SK-N-MC (cell line): ENCODE results near the gene RIPOR3.

Experiments
- DNase-seq: peaks from one replicate; pipeline ENCODE4 v3.0.0-alpha.2; 2011; ENCODE audit warnings: low read depth, low spot score
- H3K27ac ChIP-seq: fragments of 200-600 bp; sonication (generic); 2 replicates; pipeline ENCODE4 v1.5.1; 2016; ENCODE audit warnings: mixed run types
- H3K36me3 ChIP-seq: fragments of 200-600 bp; sonication (generic); 2 replicates; pipeline ENCODE4 v1.6.1; 2017; ENCODE audit warnings: antibody characterized with exemption, low read length, mixed read lengths; ENCODE audit not compliant: insufficient read depth
- H3K4me3 ChIP-seq: fragments of 200-600 bp; sonication (generic); 2 replicates; pipeline ENCODE4 v1.5.1; 2016
- H3K9ac ChIP-seq: fragments of 200-600 bp; sonication (generic); 2 replicates; pipeline ENCODE4 v1.8.0; 2017; ENCODE audit warnings: mixed run types, mixed read lengths; ENCODE audit not compliant: insufficient read length
- H3K9me3 ChIP-seq: fragments of 200-600 bp; sonication (generic); 2 replicates; pipeline ENCODE4 v1.6.1; 2017; ENCODE audit warnings: low read depth, mild to moderate bottlenecking, antibody characterized with exemption, low read length, moderate library complexity, mixed read lengths
- EZH2 ChIP-seq: fragments of 200-600 bp; sonication (generic); IDR thresholded peaks from one replicate; pipeline ENCODE4 v1.6.1; 2017; ENCODE audit warnings: antibody characterized with exemption
- FOXP2 ChIP-seq: optimal IDR thresholded peaks from 2 replicates; pipeline ENCODE3; 2011; ENCODE audit warnings: mild to moderate bottlenecking, moderate library complexity; ENCODE audit not compliant: insufficient read depth; ENCODE audit errors: extremely low read length, control extremely low read depth
- POLR2AphosphoS5 ChIP-seq: IDR thresholded peaks from 2 replicates; pipeline ENCODE4 v1.6.1; 2012; ENCODE audit warnings: mild to moderate bottlenecking, low read depth, low read length, borderline replicate concordance

RIPOR3 gene

GRCh38 chr20:50563133-50563944, 128.0 kb downstream of the RIPOR3 start:
- Histone ChIP-seq H3K9me3 (no peaks in the 10 kb centered on the region), H3K4me3 (no peak overlapping the region), H3K27ac (no peak overlapping the region), H3K9ac (no peak overlapping the region), H3K36me3 (peaks cover 36% of the 10 kb centered on the region)
- no peak for DNase-seq
- no peak for TF ChIP-seq FOXP2
- TF ChIP-seq EZH2 = no peak
- no peak for TF ChIP-seq POLR2AphosphoS5

GRCh38 chr20:50562262-50562701, 129.1 kb downstream of the RIPOR3 start:
- TF ChIP-seq POLR2AphosphoS5 (no peak), EZH2 (no peak), FOXP2 (no peak)
- DNase-seq = no peak
- no peaks in the 10 kb centered on the region for H3K9me3 ChIP-seq
- H3K27ac ChIP-seq = peak overlapping the region; percentile 37
- H3K9ac ChIP-seq = no peak overlapping the region
- no peak overlapping the region for H3K4me3 ChIP-seq
- peaks cover 32% of the 10 kb centered on the region for H3K36me3 ChIP-seq

GRCh38 chr20:50561379-50562078, 129.8 kb downstream of the RIPOR3 start:
- Histone ChIP-seq H3K4me3 (peak overlapping the region; percentile 42), H3K9ac (peak overlapping the region; percentile 0), H3K27ac (peak overlapping the region; percentile 37), H3K9me3 (no peaks in the 10 kb centered on the region), H3K36me3 (peaks cover 32% of the 10 kb centered on the region)
- peak; percentile 61 for DNase-seq
- no peak for TF ChIP-seq FOXP2
- TF ChIP-seq POLR2AphosphoS5 = no peak
- TF ChIP-seq EZH2 = no peak

- H3K4me3 ChIP-seq = no peak overlapping the region
- H3K9ac ChIP-seq = no peak overlapping the region
- H3K36me3 ChIP-seq = peaks cover 28% of the 10 kb centered on the region
Measured at GRCh38 chr20:50560867-50561266, 130.5 kb downstream of the RIPOR3 start.

GRCh38 chr20:50559856-50560638, 131.3 kb downstream of the RIPOR3 start:
- Histone ChIP-seq H3K27ac (peak overlapping the region; percentile 37), H3K9me3 (no peaks in the 10 kb centered on the region), H3K36me3 (peaks cover 26% of the 10 kb centered on the region), H3K4me3 (no peak overlapping the region), H3K9ac (no peak overlapping the region)
- DNase-seq = no peak
- TF ChIP-seq POLR2AphosphoS5 (no peak), FOXP2 (no peak), EZH2 (no peak)

More at GRCh38 chr20:50560867-50561266, 130.5 kb downstream of the RIPOR3 start:
- Histone ChIP-seq H3K9me3 (no peaks in the 10 kb centered on the region), H3K27ac (peak overlapping the region; percentile 37)
- DNase-seq = no peak
- TF ChIP-seq EZH2 (no peak), FOXP2 (no peak), POLR2AphosphoS5 (no peak)

- no peak for DNase-seq
- TF ChIP-seq EZH2 = no peak
- TF ChIP-seq FOXP2 = no peak
- TF ChIP-seq POLR2AphosphoS5 = no peak
- no peak overlapping the region for H3K9ac ChIP-seq
- peaks cover 21% of the 10 kb centered on the region for H3K36me3 ChIP-seq
- H3K9me3 ChIP-seq = no peaks in the 10 kb centered on the region
- no peak overlapping the region for H3K4me3 ChIP-seq
- peak overlapping the region; percentile 20; the same call in 1 of the 2 replicates for H3K27ac ChIP-seq
Measured at GRCh38 chr20:50559149-50559548, 132.2 kb downstream of the RIPOR3 start.

- Histone ChIP-seq H3K9me3 (no peaks in the 10 kb centered on the region), H3K27ac (no peak overlapping the region; the same call in 1 of the 2 replicates), H3K36me3 (peaks cover 19% of the 10 kb centered on the region), H3K9ac (no peak overlapping the region), H3K4me3 (no peak overlapping the region)
- no peak for DNase-seq
- no peak for TF ChIP-seq FOXP2
- TF ChIP-seq POLR2AphosphoS5 = no peak
- TF ChIP-seq EZH2 = no peak
Measured at GRCh38 chr20:50558483-50558925, 132.8 kb downstream of the RIPOR3 start.

GRCh38 chr20:50557549-50558134, 133.7 kb downstream of the RIPOR3 start:
- H3K27ac ChIP-seq = no peak overlapping the region; the same call in 1 of the 2 replicates
- H3K4me3 ChIP-seq = no peak overlapping the region
- DNase-seq = no peak
- H3K9ac ChIP-seq = no peak overlapping the region
- H3K9me3 ChIP-seq = no peaks in the 10 kb centered on the region
- TF ChIP-seq EZH2 (no peak), FOXP2 (no peak), POLR2AphosphoS5 (no peak)
- H3K36me3 ChIP-seq = peaks cover 18% of the 10 kb centered on the region
